ENCODE data around the gene PAK4.

- TF ChIP-seq CTCF (IDR thresholded peaks at IDR 0.05), result no peak
- TF ChIP-seq POLR2A (IDR thresholded peaks at IDR 0.05), result no peak
- no peak for TF ChIP-seq POLR2AphosphoS5 (IDR thresholded peaks at IDR 0.05)
- TF ChIP-seq EP300 (IDR thresholded peaks at IDR 0.05), result no peak
These were observed 57.5 kb downstream of the PAK4 start for GRCh38 chr19:39183104-39183503.
